HG02759 (cell line): Measurements from ENCODE around the gene ACAD8.

Experiments
- ATAC-seq: cut with Tn5 transposase; IDR thresholded peaks from one replicate; pipeline ENCODE4 v1.9.1; 2021; ENCODE audit warnings: mild to moderate bottlenecking, moderate library complexity; ENCODE audit not compliant: unreplicated experiment

The ACAD8 gene

DNA sequence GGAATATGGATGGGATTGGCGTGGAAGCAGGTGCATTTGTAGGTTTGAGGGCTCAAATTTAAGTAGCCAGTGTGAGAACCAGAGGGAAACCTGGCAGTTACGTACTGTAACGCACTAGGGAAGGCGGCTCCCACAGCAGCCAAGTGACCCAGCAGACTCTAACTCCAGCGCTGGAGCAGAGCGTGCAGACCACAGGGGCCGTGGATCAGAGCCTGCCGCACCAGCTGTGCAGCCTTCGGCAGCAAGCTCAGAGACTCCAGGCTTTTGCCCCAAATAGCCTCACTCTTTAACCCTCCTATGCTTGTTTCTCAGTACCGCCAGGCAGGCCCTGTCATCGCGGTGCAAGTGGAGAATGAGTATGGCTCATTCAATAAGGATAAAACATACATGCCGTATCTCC is 35.1 kb downstream of the ACAD8 start:
- ATAC-seq, result no peak

GRCh38 chr11:134289167-134289566 is 35.8 kb downstream of the ACAD8 start:
- no peak for ATAC-seq

DNA sequence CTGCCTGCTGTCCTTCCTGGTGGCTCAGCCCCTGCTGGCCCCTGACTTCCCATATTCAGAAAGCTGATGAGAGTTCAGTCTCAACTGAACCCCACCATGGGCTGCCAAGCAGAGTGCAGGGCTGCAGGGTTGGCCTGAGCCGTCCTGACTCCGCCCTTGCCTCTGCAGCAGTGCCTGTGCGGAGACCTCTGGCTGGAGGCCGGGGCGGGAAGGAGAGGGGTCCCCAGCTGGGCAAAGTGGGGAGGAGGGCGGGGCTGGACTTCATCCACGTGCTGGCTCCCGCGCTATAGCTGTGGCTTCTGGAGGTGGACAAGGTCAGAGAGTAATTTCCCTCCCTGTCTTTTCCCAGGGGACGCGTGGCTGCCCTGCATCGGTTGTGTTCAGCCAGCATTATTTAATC is 36.4 kb downstream of the ACAD8 start:
- no peak for ATAC-seq

DNA sequence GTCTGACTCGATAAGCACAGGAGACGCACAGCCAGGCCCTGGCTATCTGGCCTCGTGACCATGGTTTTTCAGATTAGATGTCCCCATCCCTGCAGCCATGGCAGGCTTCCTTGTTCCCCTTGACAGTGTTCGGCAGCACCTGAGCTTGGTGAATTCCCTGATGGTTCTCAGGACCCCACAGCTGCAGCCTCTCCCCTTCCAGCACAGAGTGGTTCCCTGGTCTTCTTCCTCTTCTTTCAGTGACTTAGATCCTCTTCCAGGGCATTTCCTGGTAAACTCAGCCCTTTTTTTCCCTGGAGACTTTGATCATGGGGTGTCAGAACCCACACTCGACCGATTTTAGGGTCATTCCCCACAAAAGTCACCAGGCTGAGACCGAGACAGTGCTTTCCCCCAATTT is 37.3 kb downstream of the ACAD8 start:
- no peak for ATAC-seq

DNA sequence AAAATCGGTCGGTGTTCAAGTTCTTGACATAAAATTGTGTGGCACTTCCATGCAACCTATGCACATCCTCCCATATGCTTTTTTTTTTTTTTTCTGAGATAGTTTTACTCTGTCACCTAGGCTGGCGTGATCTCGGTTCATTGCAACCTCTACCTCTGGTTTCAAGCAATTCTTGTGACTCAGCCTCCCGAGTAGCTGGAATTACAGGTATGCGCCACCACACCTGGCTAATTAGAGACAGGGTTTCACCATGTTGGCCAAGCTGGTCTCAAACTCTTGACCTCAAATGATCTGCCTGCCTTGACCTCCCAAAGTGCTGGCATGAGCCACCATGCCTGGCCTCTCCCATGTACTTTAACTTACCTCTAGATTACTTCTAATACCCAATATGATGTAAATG is 37.8 kb downstream of the ACAD8 start:
- no peak for ATAC-seq

- ATAC-seq, result no peak
These were observed 39.3 kb downstream of the ACAD8 start for GRCh38 chr11:134292661-134293060.

DNA sequence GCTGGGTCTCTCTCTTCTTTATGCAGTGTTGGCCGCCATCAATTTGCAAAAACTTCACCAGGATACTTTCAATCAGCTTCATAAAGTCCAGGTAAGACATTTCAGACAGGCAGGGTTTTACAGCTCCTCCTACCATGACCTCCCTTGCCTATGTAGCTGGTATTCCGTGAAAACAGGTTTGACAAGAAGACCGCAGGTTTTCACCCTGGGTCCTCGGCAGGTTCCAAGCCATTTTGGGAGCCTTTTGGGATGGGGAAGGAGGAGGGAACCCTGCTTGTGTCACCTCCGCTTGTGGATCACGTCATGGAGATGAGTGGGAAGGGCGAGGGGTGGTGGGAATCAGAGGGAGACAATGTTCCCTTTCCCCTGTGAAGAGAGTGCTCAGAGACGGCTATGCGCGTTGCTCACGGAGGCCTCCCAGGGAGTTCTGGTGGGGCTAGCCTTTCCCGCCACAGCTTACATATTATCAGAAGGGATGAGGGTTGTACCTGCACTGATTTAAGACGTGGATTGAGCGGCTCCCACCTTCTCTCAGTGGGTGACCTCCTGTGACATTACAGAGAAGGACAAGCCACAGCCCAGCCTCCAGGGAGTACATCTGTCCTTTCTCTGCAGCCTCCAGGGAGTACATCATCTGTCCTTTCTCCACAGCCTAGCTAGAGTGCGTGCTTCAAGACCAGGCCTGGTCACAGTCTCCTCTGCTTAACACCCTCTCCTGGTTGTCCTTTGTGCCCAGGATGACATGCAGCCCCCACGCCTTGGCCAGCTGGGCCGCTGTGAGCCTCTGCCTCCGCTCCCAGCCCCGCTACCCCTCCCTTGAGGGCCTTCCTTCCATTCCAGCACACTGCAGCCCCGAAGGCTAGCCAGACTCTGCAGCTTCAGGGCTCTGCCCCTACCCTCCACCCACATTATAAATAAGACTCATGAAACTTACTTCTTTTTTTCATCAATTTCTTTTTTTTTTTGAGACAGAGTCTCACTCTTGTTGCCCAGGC is 40.0 kb downstream of the ACAD8 start:
- ATAC-seq, result no peak

DNA sequence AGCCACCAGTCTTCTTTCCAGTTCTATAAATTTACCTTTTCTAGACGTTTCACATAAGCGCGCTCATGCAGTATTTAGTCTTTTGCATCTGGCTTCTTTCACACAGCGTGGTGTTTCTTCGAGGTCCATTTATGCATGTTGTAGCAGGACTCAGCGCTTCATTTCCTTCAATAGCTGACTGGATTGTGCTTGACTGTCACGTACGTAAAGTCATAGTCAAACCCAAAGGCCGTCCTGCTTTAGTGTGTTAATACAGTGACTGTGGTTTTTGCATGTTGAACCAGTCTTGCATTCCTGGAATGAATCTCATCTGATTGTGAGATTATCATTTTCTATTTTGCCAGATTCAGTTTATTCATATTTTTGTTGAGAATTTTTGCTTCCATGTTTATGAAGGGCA is 41.3 kb downstream of the ACAD8 start:
- ATAC-seq, result no peak

DNA sequence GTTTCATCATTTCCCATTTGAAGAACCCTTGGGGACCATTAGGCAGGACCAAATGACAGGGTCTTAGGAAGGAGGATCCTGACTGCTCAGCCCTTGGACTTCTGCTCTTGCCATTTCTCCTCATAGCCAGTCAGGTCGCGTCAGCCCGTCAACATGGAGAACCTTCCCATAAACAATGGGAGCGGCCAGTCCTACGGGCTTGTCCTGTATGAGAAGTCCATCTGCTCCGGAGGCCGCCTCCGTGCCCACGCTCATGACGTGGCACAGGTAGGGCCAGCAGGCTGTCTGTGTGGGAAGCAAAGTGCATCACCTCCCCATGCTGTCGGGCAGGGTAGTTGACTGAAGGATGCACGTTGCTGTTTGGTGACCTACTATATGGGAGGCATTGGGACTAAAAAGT is 58.9 kb downstream of the ACAD8 start:
- ATAC-seq, result no peak

DNA sequence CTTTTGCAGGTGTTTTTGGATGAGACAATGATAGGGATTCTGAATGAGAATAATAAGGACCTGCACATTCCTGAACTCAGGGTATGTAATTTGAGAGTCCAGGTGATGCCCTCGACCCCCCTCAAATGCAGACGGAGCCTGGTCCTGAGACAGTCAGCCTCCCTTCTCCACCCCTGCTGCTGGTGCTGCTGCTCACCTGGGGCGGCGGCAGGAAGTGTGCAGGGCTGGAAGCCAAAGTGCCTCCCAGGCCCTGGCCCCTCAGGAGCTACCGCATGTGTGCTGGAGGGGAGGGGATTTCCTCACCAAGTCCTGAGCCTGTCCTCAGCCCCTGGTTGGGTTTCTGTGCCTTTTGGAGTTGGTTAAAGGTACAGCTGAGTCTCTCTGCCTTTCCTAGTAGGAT is 59.4 kb downstream of the ACAD8 start:
- ATAC-seq, result no peak

DNA sequence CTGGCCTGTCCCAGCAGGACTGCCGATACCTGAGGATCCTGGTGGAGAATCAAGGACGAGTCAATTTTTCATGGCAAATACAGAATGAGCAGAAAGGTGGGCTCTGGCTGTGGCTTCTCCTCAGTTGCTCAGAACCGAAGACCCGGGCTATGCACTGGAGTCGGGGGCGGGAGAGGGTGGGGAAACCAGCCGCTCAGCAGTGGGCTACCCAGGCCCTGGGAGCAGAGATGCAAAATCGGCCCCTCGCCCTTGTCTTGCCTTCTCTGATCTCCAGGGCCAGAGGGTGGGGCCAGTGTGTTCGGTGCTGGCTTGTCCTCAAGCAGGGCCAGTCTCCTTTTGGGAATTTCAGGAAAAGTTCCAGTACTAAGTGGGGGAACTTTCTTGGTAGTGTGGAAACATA is 60.0 kb downstream of the ACAD8 start:
- no peak for ATAC-seq

GRCh38 chr11:134313821-134314607 is 60.6 kb downstream of the ACAD8 start:
- ATAC-seq, result no peak
